ENCODE measurements around the gene CDX2.

Gene CDX2

DNA sequence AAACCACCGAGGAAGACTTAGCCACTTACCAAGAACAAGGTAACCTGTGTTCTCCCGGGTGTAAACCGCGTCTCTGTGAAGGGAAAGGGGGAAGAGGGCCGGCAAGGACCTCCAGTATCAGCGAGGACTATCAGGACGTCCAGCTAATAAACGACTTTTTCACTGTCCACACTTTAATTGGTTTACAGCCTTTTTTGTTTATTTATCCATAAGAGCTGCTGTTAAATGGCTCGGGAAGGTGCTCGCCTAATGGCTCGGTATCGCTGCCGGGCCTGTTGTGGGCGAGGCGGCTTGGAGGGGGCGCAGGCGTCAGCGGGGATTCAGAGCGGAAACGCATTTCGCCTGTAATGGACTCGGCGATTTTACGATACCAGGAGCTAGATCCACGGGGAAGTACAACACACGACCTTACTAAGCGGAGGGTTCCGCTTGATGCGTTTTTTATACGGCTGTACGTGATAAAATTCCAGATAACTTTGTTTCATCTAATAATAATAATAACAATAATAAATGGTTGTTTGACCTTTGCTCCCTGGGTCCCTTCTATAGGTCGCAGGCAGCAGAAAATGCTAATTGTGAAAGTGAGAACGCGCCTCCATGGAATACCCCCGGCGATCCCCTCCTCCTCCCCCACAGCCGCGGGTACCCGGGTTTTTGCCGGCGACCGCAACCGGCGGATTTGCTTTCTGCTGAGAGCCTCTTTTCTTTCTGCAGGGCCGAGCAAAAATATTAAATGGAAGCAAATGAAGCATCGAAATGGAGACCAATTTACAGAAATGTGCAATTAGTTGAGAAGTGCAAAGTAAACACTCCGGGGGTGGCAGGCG, 51.8 kb downstream of the CDX2 start:
- no peaks in the 10 kb centered on the region for H3K9me3 ChIP-seq (ENCODE audit: control extremely low read depth in 1 of 5, control insufficient read depth in 4 of 5, insufficient read depth in 2 of 5, low read depth in 1 of 5, low read length in 4 of 5)
- H3K27ac ChIP-seq (ENCODE audit: insufficient read depth in 1 of 2, low read depth in 1 of 2, low read length in 2 of 2, poor library complexity in 1 of 2, severe bottlenecking in 2 of 2): no peak overlapping the region
- H3K4me3 ChIP-seq (ENCODE audit: control insufficient read depth in 1 of 7, extremely low read depth in 1 of 7, insufficient read depth in 4 of 7, low read depth in 2 of 7, low read length in 6 of 7): no peak overlapping the region
- 3% methylated on average over 23 of the region's 48 CpGs for WGBS (ENCODE audit: insufficient coverage)
- H3K27me3 ChIP-seq (replicated peaks in 2 of 5; ENCODE audit: control insufficient read depth in 4 of 5, insufficient read depth in 5 of 5, low read length in 4 of 5): peaks cover 21 to 100% (median 67%) of the 10 kb centered on the region in 5 experiments
- ChIA-PET CTCF (interaction anchor here (1.1 kb wide), 1 partner anchor 41 kb away, joined by 3 read pairs; no protein-coding TSS in a partner anchor), POLR2A (no interaction called here)
- H3K36me3 ChIP-seq (ENCODE audit: control insufficient read depth in 4 of 4, insufficient read depth in 4 of 4, low read length in 3 of 4): no peaks in the 10 kb centered on the region
- H3K4me1 ChIP-seq (ENCODE audit: control extremely low read depth in 1 of 4, control insufficient read depth in 4 of 4, insufficient read depth in 4 of 4, low read length in 3 of 4): peaks cover 0 to 27% (median 23%) of the 10 kb centered on the region in 4 experiments
- DNase-seq: peak in 1 of 3 donors; percentile 22

DNA sequence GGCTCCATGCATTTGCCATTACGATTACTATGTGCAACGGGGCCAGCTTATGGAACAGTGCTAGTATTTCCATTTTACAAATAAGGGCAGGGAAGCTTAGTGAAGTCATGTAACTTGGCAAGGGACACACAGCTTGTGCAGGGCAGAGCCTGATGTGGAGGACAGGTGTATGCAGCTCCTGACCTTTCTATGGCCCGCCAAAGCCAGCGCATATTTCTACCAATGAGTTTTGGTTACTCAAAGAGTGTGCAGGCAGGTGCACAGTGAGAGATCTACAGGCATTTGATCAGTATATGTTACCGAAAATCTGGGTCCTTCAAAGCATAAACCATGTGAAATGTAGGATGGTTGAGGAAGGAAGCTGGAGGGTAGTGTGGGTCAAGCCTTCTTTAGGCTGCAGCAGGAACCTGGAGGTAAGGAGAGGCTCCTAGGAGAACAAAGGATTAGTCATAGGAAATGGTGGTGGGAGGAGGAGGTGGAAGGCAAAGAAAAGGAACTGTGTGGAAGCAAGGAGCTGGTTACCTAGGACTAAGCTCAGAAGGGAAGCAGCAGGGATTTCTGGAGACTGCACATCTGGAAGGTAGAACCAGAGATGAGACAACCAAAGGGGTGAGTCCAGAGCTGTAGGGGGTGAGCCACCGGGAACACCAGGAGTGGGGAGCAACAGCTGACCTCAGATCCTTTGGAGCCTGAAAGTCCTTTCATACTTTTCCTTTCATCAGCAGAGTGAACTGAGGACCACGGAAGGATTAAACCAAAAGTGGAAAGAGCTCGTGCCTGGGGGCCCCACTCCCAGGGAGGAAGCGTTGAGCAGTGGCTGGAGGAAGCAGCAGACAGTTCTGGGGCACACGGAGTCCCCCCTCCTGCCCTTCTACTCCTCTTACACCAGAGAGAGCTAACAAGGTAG, 53.6 kb downstream of the CDX2 start:
- POLR2A ChIA-PET: no interaction called here
- WGBS (ENCODE audit: insufficient coverage): 46% methylated on average over 10 of the region's 10 CpGs
- H3K4me1 ChIP-seq (ENCODE audit: control extremely low read depth in 1 of 4, control insufficient read depth in 4 of 4, insufficient read depth in 4 of 4, low read length in 3 of 4): peaks cover 0 to 12% (median 11%) of the 10 kb centered on the region in 4 experiments
- no peaks in the 10 kb centered on the region for H3K9me3 ChIP-seq (ENCODE audit: control extremely low read depth in 1 of 5, control insufficient read depth in 4 of 5, insufficient read depth in 2 of 5, low read depth in 1 of 5, low read length in 4 of 5)
- H3K27me3 ChIP-seq (replicated peaks in 2 of 5; ENCODE audit: control insufficient read depth in 4 of 5, insufficient read depth in 5 of 5, low read length in 4 of 5): peaks cover 26 to 98% (median 52%) of the 10 kb centered on the region in 5 experiments
- H3K36me3 ChIP-seq (ENCODE audit: control insufficient read depth in 4 of 4, insufficient read depth in 4 of 4, low read length in 3 of 4): no peaks in the 10 kb centered on the region
- H3K4me3 ChIP-seq (ENCODE audit: control insufficient read depth in 1 of 7, extremely low read depth in 1 of 7, insufficient read depth in 4 of 7, low read depth in 2 of 7, low read length in 6 of 7): no peak overlapping the region
- no peak overlapping the region for H3K27ac ChIP-seq (ENCODE audit: insufficient read depth in 1 of 2, low read depth in 1 of 2, low read length in 2 of 2, poor library complexity in 1 of 2, severe bottlenecking in 2 of 2)
- CTCF ChIA-PET: interaction anchor here (0.5 to 1.5 kb wide), 8 partner anchors 12 to 554 kb away, joined by 3 to 9 read pairs (median 4); no protein-coding TSS in a partner anchor
- DNase-seq: no peak

DNA sequence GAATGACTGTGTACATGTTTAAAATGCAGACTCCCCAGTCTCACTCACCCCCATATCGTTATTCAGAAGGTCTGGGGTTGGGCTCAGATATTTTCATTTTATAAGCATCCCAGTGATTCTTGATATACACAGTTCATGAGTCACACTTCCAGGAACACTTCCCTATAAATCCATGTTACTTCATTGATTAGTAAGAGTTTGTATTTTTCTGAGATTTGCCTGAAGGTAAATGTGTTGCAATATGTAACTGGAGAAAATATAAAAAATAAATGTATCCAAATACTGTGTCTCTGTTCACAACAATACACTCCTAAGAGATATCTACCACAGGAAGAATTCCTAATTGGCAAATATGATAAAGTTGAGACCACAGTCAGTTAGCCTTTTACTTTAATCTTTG, 56.0 kb downstream of the CDX2 start:
- WGBS (ENCODE audit: insufficient coverage): no CpG with 5 or more reads among the region's 1 CpG
- Histone ChIP-seq H3K9me3 (ENCODE audit: control extremely low read depth in 1 of 5, control insufficient read depth in 4 of 5, insufficient read depth in 2 of 5, low read depth in 1 of 5, low read length in 4 of 5) (no peaks in the 10 kb centered on the region), H3K4me1 (ENCODE audit: control extremely low read depth in 1 of 4, control insufficient read depth in 4 of 4, insufficient read depth in 4 of 4, low read length in 3 of 4) (peaks cover 0 to 4% (median 1%) of the 10 kb centered on the region in 4 experiments), H3K4me3 (ENCODE audit: control insufficient read depth in 1 of 7, extremely low read depth in 1 of 7, insufficient read depth in 4 of 7, low read depth in 2 of 7, low read length in 6 of 7) (no peak overlapping the region), H3K27ac (ENCODE audit: insufficient read depth in 1 of 2, low read depth in 1 of 2, low read length in 2 of 2, poor library complexity in 1 of 2, severe bottlenecking in 2 of 2) (no peak overlapping the region), H3K36me3 (ENCODE audit: control insufficient read depth in 4 of 4, insufficient read depth in 4 of 4, low read length in 3 of 4) (no peaks in the 10 kb centered on the region), H3K27me3 (replicated peaks in 2 of 5; ENCODE audit: control insufficient read depth in 4 of 5, insufficient read depth in 5 of 5, low read length in 4 of 5) (peaks cover 27 to 98% (median 40%) of the 10 kb centered on the region in 5 experiments)
- CTCF ChIA-PET: no interaction called here
- no peak for DNase-seq
- POLR2A ChIA-PET: no interaction called here

DNA sequence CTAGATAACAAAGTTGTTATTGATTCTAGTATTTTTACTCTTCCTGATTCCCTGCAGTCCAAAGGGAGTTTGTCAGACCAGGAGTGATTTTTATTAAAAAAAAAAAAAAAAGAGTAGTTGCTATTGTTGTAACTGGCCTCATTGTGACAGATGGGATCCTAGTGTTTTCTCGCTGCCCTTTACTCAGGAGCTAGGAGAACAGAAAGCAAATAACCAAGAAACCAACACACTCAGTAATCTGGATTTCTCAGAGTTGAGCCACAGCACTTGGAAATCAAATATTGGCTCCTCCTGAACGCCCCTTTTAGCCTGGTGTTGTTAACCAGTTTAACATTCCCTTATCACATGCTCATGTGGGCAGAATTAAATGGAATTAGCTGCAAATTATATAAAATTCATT, 57.6 kb downstream of the CDX2 start:
- no peak for DNase-seq
- Histone ChIP-seq H3K27ac (ENCODE audit: insufficient read depth in 1 of 2, low read depth in 1 of 2, low read length in 2 of 2, poor library complexity in 1 of 2, severe bottlenecking in 2 of 2) (no peak overlapping the region), H3K9me3 (ENCODE audit: control extremely low read depth in 1 of 5, control insufficient read depth in 4 of 5, insufficient read depth in 2 of 5, low read depth in 1 of 5, low read length in 4 of 5) (no peaks in the 10 kb centered on the region), H3K4me3 (ENCODE audit: control insufficient read depth in 1 of 7, extremely low read depth in 1 of 7, insufficient read depth in 4 of 7, low read depth in 2 of 7, low read length in 6 of 7) (no peak overlapping the region), H3K36me3 (ENCODE audit: control insufficient read depth in 4 of 4, insufficient read depth in 4 of 4, low read length in 3 of 4) (no peaks in the 10 kb centered on the region), H3K27me3 (replicated peaks in 2 of 5; ENCODE audit: control insufficient read depth in 4 of 5, insufficient read depth in 5 of 5, low read length in 4 of 5) (peaks cover 32 to 98% (median 33%) of the 10 kb centered on the region in 5 experiments), H3K4me1 (ENCODE audit: control extremely low read depth in 1 of 4, control insufficient read depth in 4 of 4, insufficient read depth in 4 of 4, low read length in 3 of 4) (no peaks in the 10 kb centered on the region)
- POLR2A ChIA-PET: no interaction called here
- CTCF ChIA-PET: interaction anchor here (1.4 kb wide), 2 partner anchors 42 to 47 kb away, joined by 3 to 5 read pairs; no protein-coding TSS in a partner anchor
- WGBS (ENCODE audit: insufficient coverage): no CpG with 5 or more reads among the region's 2 CpGs

Measured in common myeloid progenitor, CD34-positive (primary cell).